Muscle layer of colon (tissue), 2 donors: ENCODE measurements around the gene NUDT17.
A peak's percentile ranks its signal among the peaks of the same experiment; 100 is the strongest.
"Not testable (repeated sequence)": the region's sequence is repeated elsewhere in the genome, so short reads cannot be mapped to it uniquely, and the experiment has no call there.

Experiments used
- H3K27ac ChIP-seq: one replicate; pipeline ENCODE4 v1.7.0; 2013; ENCODE audit warnings: low read depth, mild to moderate bottlenecking, low read length, moderate library complexity
- H3K27me3 ChIP-seq, 2 donors: one replicate each; pipeline ENCODE4 v1.7.0; 2013; ENCODE audit warnings: low read length in 2 of 2, mild to moderate bottlenecking in 2 of 2; ENCODE audit not compliant: insufficient read depth in 2 of 2, control insufficient read depth in 1 of 2
- H3K36me3 ChIP-seq: one replicate; pipeline ENCODE4 v1.7.0; 2013; ENCODE audit warnings: mild to moderate bottlenecking, low read length; ENCODE audit not compliant: insufficient read depth
- H3K4me1 ChIP-seq: one replicate; pipeline ENCODE4 v1.7.0; 2013; ENCODE audit warnings: mild to moderate bottlenecking, low read length; ENCODE audit not compliant: insufficient read depth
- H3K4me3 ChIP-seq, 2 donors: one replicate each; pipeline ENCODE4 v1.7.0; 2013; ENCODE audit warnings: low read length in 2 of 2, low read depth in 1 of 2, mild to moderate bottlenecking in 1 of 2, moderate library complexity in 1 of 2
- H3K9ac ChIP-seq: one replicate; pipeline ENCODE4 v1.7.0; 2013; ENCODE audit warnings: low read length
- H3K9me3 ChIP-seq: one replicate; pipeline ENCODE4 v1.7.0; 2013; ENCODE audit warnings: mild to moderate bottlenecking, low read length
- donor health status: abdominal sarcoma.
- donor health status: Adenocarcinoma of cecum.

The NUDT17 gene, protein sequence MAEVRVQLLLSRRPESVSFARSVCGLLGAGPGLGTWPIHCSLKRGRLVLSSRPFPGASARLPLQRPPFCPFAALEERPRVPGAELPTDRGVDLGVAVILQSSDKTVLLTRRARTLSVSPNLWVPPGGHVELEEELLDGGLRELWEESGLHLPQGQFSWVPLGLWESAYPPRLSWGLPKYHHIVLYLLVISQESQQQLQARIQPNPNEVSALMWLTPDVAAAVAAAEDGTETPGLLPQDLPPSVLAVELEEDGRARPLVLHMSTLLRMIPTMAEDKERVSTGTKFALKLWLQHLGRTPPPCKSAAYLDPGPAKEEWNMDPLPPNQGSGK

DNA sequence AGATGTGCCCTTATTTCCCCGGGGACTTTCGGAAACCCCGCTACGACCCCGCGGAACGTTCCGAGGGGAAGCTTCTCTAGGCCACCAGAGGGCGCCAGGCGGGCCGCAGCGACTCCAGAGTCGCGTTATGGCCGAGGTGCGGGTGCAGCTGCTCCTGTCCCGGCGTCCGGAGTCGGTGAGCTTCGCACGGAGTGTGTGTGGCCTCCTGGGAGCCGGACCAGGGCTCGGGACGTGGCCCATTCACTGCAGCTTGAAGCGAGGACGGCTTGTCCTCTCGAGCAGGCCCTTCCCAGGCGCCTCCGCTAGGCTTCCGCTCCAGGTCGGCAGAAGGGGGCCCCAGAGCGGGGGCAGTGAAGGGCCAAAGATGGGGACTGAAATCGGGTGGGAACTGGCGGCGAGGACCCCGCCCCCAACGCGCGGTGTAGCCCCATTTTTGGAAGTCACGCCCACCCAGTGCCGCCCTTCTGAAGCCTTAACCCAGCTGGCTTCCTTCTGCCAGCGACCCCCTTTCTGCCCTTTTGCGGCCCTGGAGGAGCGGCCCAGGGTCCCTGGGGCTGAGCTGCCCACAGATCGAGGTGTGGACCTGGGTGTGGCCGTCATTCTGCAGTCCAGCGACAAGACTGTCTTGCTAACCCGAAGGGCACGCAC, at the start of gene NUDT17:
TSS of gene NUDT17 (plus strand) at position 117 of the 648 bp plus-strand sequence. CDS start at position 128, 11 bp downstream.
- H3K27me3 ChIP-seq: no peaks in the 10 kb centered on the region
- peaks cover 43% of the 10 kb centered on the region for H3K36me3 ChIP-seq
- H3K27ac ChIP-seq: peak within 1 kb of the TSS; percentile 92
- H3K4me1 ChIP-seq: peaks cover 10% of the 10 kb centered on the region
- no peaks in the 10 kb centered on the region for H3K9me3 ChIP-seq
- H3K4me3 ChIP-seq: peak within 1 kb of the TSS; percentile 62 to 73
- peak within 1 kb of the TSS; percentile 55 for H3K9ac ChIP-seq

DNA sequence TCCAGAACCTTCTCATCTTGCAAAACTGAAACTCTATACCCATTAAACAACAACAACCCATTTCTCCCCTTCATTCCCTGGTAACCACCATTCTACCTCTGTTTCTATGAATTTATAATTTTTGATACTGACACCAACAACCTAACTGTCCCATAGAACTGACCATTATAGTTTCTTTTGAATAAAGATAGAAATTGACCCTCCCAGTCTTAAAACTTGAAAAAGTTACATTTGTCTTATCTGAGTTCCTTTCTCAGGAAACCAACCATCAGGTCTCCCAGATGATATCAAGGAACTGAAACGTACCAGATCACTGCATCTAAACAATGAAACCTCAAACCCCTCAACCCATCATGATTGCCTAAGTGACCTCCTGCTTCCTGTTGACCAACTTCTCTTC, 48.7 kb upstream of the NUDT17 start:
- Histone ChIP-seq H3K9me3 (no peaks in the 10 kb centered on the region), H3K4me1 (no peaks in the 10 kb centered on the region), H3K27ac (no peak overlapping the region), H3K4me3 (no peak overlapping the region), H3K27me3 (no peaks in the 10 kb centered on the region), H3K36me3 (no peaks in the 10 kb centered on the region), H3K9ac (no peak overlapping the region)

GRCh38 chr1:145799806-145800205, 45.6 kb upstream of the NUDT17 start:
- H3K27me3 ChIP-seq: no peaks in the 10 kb centered on the region
- H3K36me3 ChIP-seq: no peaks in the 10 kb centered on the region
- H3K9me3 ChIP-seq: no peaks in the 10 kb centered on the region
- no peak overlapping the region for H3K4me3 ChIP-seq
- no peak overlapping the region for H3K9ac ChIP-seq
- peaks cover 21% of the 10 kb centered on the region for H3K4me1 ChIP-seq
- no peak overlapping the region for H3K27ac ChIP-seq

DNA sequence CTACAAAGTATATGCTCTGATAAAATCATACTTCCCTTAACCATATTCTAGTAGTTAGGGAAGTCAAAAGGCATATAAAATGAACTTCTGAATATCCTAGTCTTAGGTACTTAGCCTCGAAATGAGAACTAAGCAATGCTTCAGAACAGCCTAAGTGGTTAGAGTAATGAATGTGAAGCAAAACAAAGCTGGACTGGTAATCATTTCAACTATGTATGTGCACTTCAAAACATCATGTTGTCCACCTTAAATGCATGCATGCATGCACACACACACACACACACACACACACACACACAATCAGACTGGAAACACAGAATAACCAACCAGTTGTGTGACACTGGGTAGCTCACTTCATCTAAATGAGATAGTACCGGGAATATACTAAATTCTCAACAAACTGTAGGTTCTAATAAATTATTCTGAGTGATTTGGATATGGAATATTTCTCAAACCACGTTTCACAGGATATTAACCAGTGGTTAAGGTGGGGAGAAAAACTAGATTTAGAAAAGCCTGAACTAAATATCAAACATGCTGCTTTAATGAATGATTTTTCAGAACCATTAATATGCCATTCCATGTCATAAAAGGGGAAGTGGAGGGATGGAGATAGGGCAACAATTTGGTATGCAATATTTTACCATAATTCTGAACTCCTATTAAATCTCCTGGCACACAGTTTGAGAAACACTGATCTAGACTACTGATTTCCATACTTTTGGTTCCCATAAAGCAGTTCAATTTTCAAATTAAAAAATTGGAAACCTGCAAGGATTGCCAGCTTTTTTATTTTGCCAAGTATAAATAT, 41.0 kb upstream of the NUDT17 start:
- no peak overlapping the region for H3K9ac ChIP-seq
- H3K9me3 ChIP-seq: no peaks in the 10 kb centered on the region
- H3K27ac ChIP-seq: no peak overlapping the region
- peaks cover 25% of the 10 kb centered on the region for H3K4me1 ChIP-seq
- no peaks in the 10 kb centered on the region for H3K27me3 ChIP-seq
- H3K36me3 ChIP-seq: no peaks in the 10 kb centered on the region
- H3K4me3 ChIP-seq: no peak overlapping the region

GRCh38 chr1:145805057-145805456, 40.4 kb upstream of the NUDT17 start:
- Histone ChIP-seq H3K36me3 (no peaks in the 10 kb centered on the region), H3K9ac (no peak overlapping the region), H3K4me1 (peaks cover 25% of the 10 kb centered on the region), H3K9me3 (no peaks in the 10 kb centered on the region), H3K27ac (no peak overlapping the region), H3K27me3 (no peaks in the 10 kb centered on the region), H3K4me3 (no peak overlapping the region)

GRCh38 chr1:145806408-145806807, 39.0 kb upstream of the NUDT17 start:
- H3K4me1 ChIP-seq: peaks cover 25% of the 10 kb centered on the region
- H3K9ac ChIP-seq: no peak overlapping the region
- H3K4me3 ChIP-seq: no peak overlapping the region
- H3K9me3 ChIP-seq: no peaks in the 10 kb centered on the region
- no peaks in the 10 kb centered on the region for H3K36me3 ChIP-seq
- H3K27ac ChIP-seq: no peak overlapping the region
- H3K27me3 ChIP-seq: no peaks in the 10 kb centered on the region

GRCh38 chr1:145806844-145807243, 38.6 kb upstream of the NUDT17 start:
- Histone ChIP-seq H3K27ac (no peak overlapping the region), H3K9me3 (no peaks in the 10 kb centered on the region), H3K4me3 (no peak overlapping the region), H3K4me1 (peaks cover 25% of the 10 kb centered on the region), H3K9ac (no peak overlapping the region), H3K27me3 (no peaks in the 10 kb centered on the region), H3K36me3 (no peaks in the 10 kb centered on the region)

DNA sequence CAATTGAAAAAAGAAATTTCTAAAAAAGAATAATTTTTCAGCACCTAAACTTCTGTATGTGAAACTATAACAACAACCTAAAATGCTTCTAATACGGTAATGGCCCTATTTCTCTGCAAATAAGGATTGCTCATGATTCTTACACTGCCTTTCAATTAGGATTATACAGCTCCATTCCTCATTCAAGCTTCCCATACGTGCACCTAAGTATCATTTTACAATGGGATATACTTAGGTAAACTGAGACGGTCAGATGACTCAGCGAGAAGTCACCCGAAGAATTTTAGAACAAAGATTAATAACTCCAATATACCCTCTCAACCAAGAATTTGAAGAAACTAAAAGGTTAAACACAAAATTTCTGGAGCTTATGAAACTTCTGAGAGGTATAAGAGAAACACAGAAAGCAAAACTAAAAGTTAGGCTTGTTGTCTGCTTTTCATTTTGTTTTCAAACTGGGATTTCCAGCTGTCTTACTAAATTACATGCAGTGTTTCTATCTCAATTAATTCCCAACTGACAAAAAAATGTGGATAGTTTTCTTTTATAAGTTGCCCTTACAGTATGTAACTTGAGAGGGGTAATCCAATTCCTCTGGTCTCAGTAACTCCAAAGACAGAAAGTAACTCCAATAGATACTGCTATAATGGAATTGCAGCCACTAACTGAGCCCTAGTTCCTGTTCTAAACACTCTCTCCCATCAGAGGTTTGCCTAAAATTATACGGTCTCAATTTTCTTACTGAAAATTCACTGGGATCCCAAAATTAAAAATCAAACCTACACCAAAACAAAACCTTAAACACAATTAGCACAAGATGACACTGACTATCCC, 32.2 kb upstream of the NUDT17 start:
- not testable (repeated sequence) for H3K36me3 ChIP-seq, H3K27ac ChIP-seq, H3K4me3 ChIP-seq, H3K9ac ChIP-seq, H3K4me1 ChIP-seq, H3K27me3 ChIP-seq, H3K9me3 ChIP-seq

- not testable (repeated sequence) for H3K27ac ChIP-seq, H3K27me3 ChIP-seq, H3K9ac ChIP-seq
These were observed 27.3 kb upstream of the NUDT17 start for GRCh38 chr1:145818095-145818494.

DNA sequence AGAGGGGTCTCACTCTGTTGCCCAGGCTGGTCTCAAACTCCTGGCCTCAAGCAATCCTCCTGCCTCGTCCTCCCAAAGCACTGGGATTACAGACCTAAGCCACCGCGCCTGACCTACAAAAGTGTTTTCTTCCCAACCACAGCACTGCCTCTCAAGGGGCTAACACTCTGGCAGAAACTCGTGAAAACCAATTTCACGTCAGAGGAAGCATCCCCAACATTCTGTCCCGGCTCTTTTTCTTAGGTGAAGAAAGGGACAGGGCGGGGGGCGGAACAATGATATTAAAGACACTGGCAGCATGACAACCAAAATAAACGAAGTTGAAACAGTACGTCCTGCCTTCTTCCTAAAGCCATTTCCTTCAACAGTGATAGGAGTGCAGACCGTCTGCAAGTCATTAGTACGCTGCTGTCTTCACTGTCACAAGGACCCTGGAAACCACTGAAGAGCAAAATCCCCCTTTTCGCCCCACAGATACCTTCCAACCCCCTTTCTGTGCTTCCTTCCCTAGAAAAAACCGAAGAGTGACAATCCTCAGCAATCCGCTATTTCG, 22.6 kb upstream of the NUDT17 start:
- not testable (repeated sequence) for H3K9me3 ChIP-seq, H3K27me3 ChIP-seq, H3K27ac ChIP-seq, H3K4me3 ChIP-seq, H3K9ac ChIP-seq
- peaks cover 14% of the 10 kb centered on the region for H3K36me3 ChIP-seq
- H3K4me1 ChIP-seq: peaks cover 13% of the 10 kb centered on the region

More at GRCh38 chr1:145818095-145818494, 27.3 kb upstream of the NUDT17 start:
- H3K4me1 ChIP-seq, H3K9me3 ChIP-seq, H3K4me3 ChIP-seq, H3K36me3 ChIP-seq: not testable (repeated sequence)
